CD4-positive, alpha-beta memory T cell (primary cell): ENCODE measurements around the gene CDK14. TPM values are rescaled to one million over a fixed set of nuclear protein-coding genes. Genes with fewer than 3 reads are reported as not detected.
A peak's percentile ranks its signal among the peaks of the same experiment; 100 is the strongest.

ENCODE experiments used
- CTCF ChIA-PET: fragments of 350-600 bp; sonication (Branson Sonifier 250); formaldehyde crosslinking; loops from one replicate; lab custom pipeline; 2021; ENCODE audit warnings: inconsistent platforms; ENCODE audit not compliant: partially characterized antibody; lab: Charles Lee
- POLR2A ChIA-PET: fragments of 350-600 bp; sonication (Branson Sonifier 250); formaldehyde crosslinking; loops from one replicate; lab custom pipeline; 2021; ENCODE audit not compliant: partially characterized antibody; lab: Charles Lee
- DNase-seq, 5 donors: peaks; one replicate each; pipeline versions ENCODE4 v3.0.0 to v3.0.0-alpha.2; 2020 to 2022; ENCODE audit warnings: mixed read lengths in 1 of 5
- H3K27ac ChIP-seq: one replicate; pipeline ENCODE4 v1.7.0; 2013; ENCODE audit warnings: low read depth, low read length
- H3K27me3 ChIP-seq: 2 replicates; pipeline ENCODE4 v1.7.0; 2013; ENCODE audit warnings: mild to moderate bottlenecking, low read length, moderate library complexity; ENCODE audit not compliant: insufficient read depth
- H3K36me3 ChIP-seq: 2 replicates; pipeline ENCODE4 v1.7.0; 2013; ENCODE audit warnings: mild to moderate bottlenecking, low read length, moderate library complexity; ENCODE audit not compliant: insufficient read depth
- H3K4me1 ChIP-seq: 2 replicates; pipeline ENCODE4 v1.7.0; 2013; ENCODE audit warnings: mild to moderate bottlenecking, low read length, moderate library complexity; ENCODE audit not compliant: insufficient read depth
- H3K4me3 ChIP-seq, 2 donors: one replicate each; pipeline ENCODE4 v1.7.0; 2013; ENCODE audit warnings: low read length in 2 of 2, mild to moderate bottlenecking in 1 of 2
- H3K9me3 ChIP-seq, 2 donors: one replicate each; pipeline ENCODE4 v1.7.0; 2013; ENCODE audit warnings: low read length in 2 of 2, control low read depth in 1 of 2; ENCODE audit not compliant: control insufficient read depth in 1 of 2
- H3K27ac Mint-ChIP-seq, 7 donors: one replicate each; pipeline ENCODE4 v1.8.0; 2020 to 2021; ENCODE audit warnings: mixed read lengths in 7 of 7, mild to moderate bottlenecking in 6 of 7, inconsistent platforms in 3 of 7, moderate library complexity in 3 of 7
- H3K27me3 Mint-ChIP-seq, 2 donors: one replicate each; pipeline ENCODE4 v1.8.0; 2020 to 2021; ENCODE audit warnings: mixed read lengths in 2 of 2
- H3K36me3 Mint-ChIP-seq, 2 donors: one replicate each; pipeline ENCODE4 v1.8.0; 2020 to 2021; ENCODE audit warnings: mixed read lengths in 2 of 2, inconsistent platforms in 1 of 2, mild to moderate bottlenecking in 1 of 2
- H3K4me1 Mint-ChIP-seq, 4 donors: one replicate each; pipeline ENCODE4 v1.8.0; 2020 to 2021; ENCODE audit warnings: mixed read lengths in 4 of 4, mild to moderate bottlenecking in 1 of 4
- H3K4me3 Mint-ChIP-seq, 8 donors: one replicate each; pipeline ENCODE4 v1.8.0; 2020 to 2021; ENCODE audit warnings: mixed read lengths in 8 of 8, mild to moderate bottlenecking in 7 of 8, moderate library complexity in 6 of 8, inconsistent platforms in 3 of 8
- H3K9me3 Mint-ChIP-seq, 8 donors: one replicate each; pipeline ENCODE4 v1.8.0; 2020 to 2021; ENCODE audit warnings: mixed read lengths in 8 of 8, mild to moderate bottlenecking in 5 of 8, inconsistent platforms in 3 of 8, moderate library complexity in 1 of 8
- intact Hi-C: fragments of 100-400 bp; cut with micrococcal nuclease; formaldehyde crosslinking; loops from one replicate; pipeline ENCODE4 v1.15.1; 2023
- polyA plus RNA-seq, 2 donors: library from polyadenylated mRNA; unstranded; fragments of 300-500 nt; fragmentation: Illumina TruSeq; gene quantifications; one replicate each; pipeline ENCODE4 v1.2.3, GENCODE V29; 2021
- total RNA-seq, 2 experiments: library from RNA; stranded (reverse); gene quantifications; one replicate each; pipeline ENCODE4 v1.2.3, GENCODE V29; 2021

Gene CDK14
- total and polyA plus RNA-seq, 4 experiments from 2014 or later = 0.47 to 0.81 (median 0.70) TPM; not detected in 1

GRCh38 chr7:91033574-91033973, 437.5 kb downstream of the CDK14 start:
- no peaks in the 10 kb centered on the region for H3K4me1 ChIP-seq
- H3K9me3 Mint-ChIP-seq = no peaks in the 10 kb centered on the region
- H3K36me3 Mint-ChIP-seq = no peaks in the 10 kb centered on the region
- H3K27ac ChIP-seq = no peak overlapping the region
- CTCF ChIA-PET = interaction anchor here (1.8 kb wide), 1 partner anchor 579 kb away, joined by 4 read pairs; no protein-coding TSS in a partner anchor
- H3K9me3 ChIP-seq = no peaks in the 10 kb centered on the region
- POLR2A ChIA-PET = no interaction called here
- H3K4me1 Mint-ChIP-seq = no peaks in the 10 kb centered on the region
- H3K27me3 Mint-ChIP-seq = peaks cover 0 to 1% of the 10 kb centered on the region in 2 donors
- H3K27me3 ChIP-seq = no peaks in the 10 kb centered on the region
- peak overlapping the region in 1 of 7 donors; percentile 72 for H3K27ac Mint-ChIP-seq
- no peak overlapping the region for H3K4me3 Mint-ChIP-seq
- intact Hi-C loops = loop anchor here (10.0 kb wide), 1 partner anchor 579 kb away; no protein-coding TSS in a partner anchor
- no peak overlapping the region for H3K4me3 ChIP-seq
- H3K36me3 ChIP-seq = no peaks in the 10 kb centered on the region
- DNase-seq = no peak

GRCh38 chr7:91034459-91035368, 438.6 kb downstream of the CDK14 start:
- peaks cover 0 to 1% of the 10 kb centered on the region in 2 donors for H3K27me3 Mint-ChIP-seq
- no peak for DNase-seq
- no peak overlapping the region for H3K27ac Mint-ChIP-seq
- no peaks in the 10 kb centered on the region for H3K36me3 Mint-ChIP-seq
- ChIA-PET CTCF (interaction anchor here (1.8 kb wide), 1 partner anchor 580 kb away, joined by 4 read pairs; no protein-coding TSS in a partner anchor), POLR2A (no interaction called here)
- no peak overlapping the region for H3K27ac ChIP-seq
- no peaks in the 10 kb centered on the region for H3K4me1 Mint-ChIP-seq
- intact Hi-C loops = loop anchor here (10.0 kb wide), 1 partner anchor 580 kb away; no protein-coding TSS in a partner anchor
- no peaks in the 10 kb centered on the region for H3K36me3 ChIP-seq
- no peaks in the 10 kb centered on the region for H3K27me3 ChIP-seq
- H3K4me1 ChIP-seq = no peaks in the 10 kb centered on the region
- H3K4me3 ChIP-seq = no peak overlapping the region
- H3K9me3 Mint-ChIP-seq = no peaks in the 10 kb centered on the region
- H3K4me3 Mint-ChIP-seq = no peak overlapping the region
- H3K9me3 ChIP-seq = no peaks in the 10 kb centered on the region

- no peaks in the 10 kb centered on the region for H3K9me3 ChIP-seq
- H3K36me3 ChIP-seq = no peaks in the 10 kb centered on the region
- no peaks in the 10 kb centered on the region for H3K9me3 Mint-ChIP-seq
- no peak overlapping the region for H3K4me3 ChIP-seq
- no peak overlapping the region for H3K27ac ChIP-seq
- CTCF ChIA-PET = no interaction called here
- no peaks in the 10 kb centered on the region for H3K27me3 ChIP-seq
- no peaks in the 10 kb centered on the region for H3K36me3 Mint-ChIP-seq
- H3K27ac Mint-ChIP-seq = no peak overlapping the region
- H3K4me3 Mint-ChIP-seq = peak overlapping the region in 1 of 8 donors; percentile 3
- DNase-seq = no peak
- peaks cover 0 to 3% of the 10 kb centered on the region in 2 donors for H3K27me3 Mint-ChIP-seq
- POLR2A ChIA-PET = no interaction called here
- no peaks in the 10 kb centered on the region for H3K4me1 ChIP-seq
- H3K4me1 Mint-ChIP-seq = no peaks in the 10 kb centered on the region
- intact Hi-C loops = loop anchor here (10.0 kb wide), 1 partner anchor 584 kb away; no protein-coding TSS in a partner anchor
Observed at GRCh38 chr7:91039033-91039432, 442.9 kb downstream of the CDK14 start.

GRCh38 chr7:91041141-91041540, 445.0 kb downstream of the CDK14 start:
- no peak overlapping the region for H3K27ac Mint-ChIP-seq
- peaks cover 1 to 2% of the 10 kb centered on the region in 2 donors for H3K27me3 Mint-ChIP-seq
- no peak for DNase-seq
- H3K9me3 Mint-ChIP-seq = no peaks in the 10 kb centered on the region
- intact Hi-C loops = no loop called here
- no peak overlapping the region for H3K4me3 Mint-ChIP-seq
- POLR2A ChIA-PET = no interaction called here
- CTCF ChIA-PET = no interaction called here
- no peaks in the 10 kb centered on the region for H3K27me3 ChIP-seq
- no peaks in the 10 kb centered on the region for H3K4me1 ChIP-seq
- H3K9me3 ChIP-seq = no peaks in the 10 kb centered on the region
- no peaks in the 10 kb centered on the region for H3K36me3 Mint-ChIP-seq
- H3K4me3 ChIP-seq = no peak overlapping the region
- H3K4me1 Mint-ChIP-seq = no peaks in the 10 kb centered on the region
- no peaks in the 10 kb centered on the region for H3K36me3 ChIP-seq
- no peak overlapping the region for H3K27ac ChIP-seq

- Histone ChIP-seq H3K36me3 (no peaks in the 10 kb centered on the region), H3K27me3 (no peaks in the 10 kb centered on the region), H3K27ac (no peak overlapping the region), H3K4me1 (no peaks in the 10 kb centered on the region), H3K4me3 (no peak overlapping the region), H3K9me3 (no peaks in the 10 kb centered on the region)
- ChIA-PET POLR2A (no interaction called here), CTCF (no interaction called here)
- H3K4me1 Mint-ChIP-seq = no peaks in the 10 kb centered on the region
- peaks cover 1 to 2% of the 10 kb centered on the region in 2 donors for H3K27me3 Mint-ChIP-seq
- DNase-seq = no peak
- intact Hi-C loops = no loop called here
- H3K9me3 Mint-ChIP-seq = no peaks in the 10 kb centered on the region
- no peak overlapping the region for H3K4me3 Mint-ChIP-seq
- H3K36me3 Mint-ChIP-seq = no peaks in the 10 kb centered on the region
- H3K27ac Mint-ChIP-seq = no peak overlapping the region
Observed at GRCh38 chr7:91041901-91042484, 445.9 kb downstream of the CDK14 start.

GRCh38 chr7:91043186-91043585, 447.1 kb downstream of the CDK14 start:
- Mint-ChIP-seq H3K36me3 (no peaks in the 10 kb centered on the region), H3K27me3 (peaks cover 1 to 2% of the 10 kb centered on the region in 2 donors), H3K4me3 (no peak overlapping the region), H3K9me3 (no peaks in the 10 kb centered on the region), H3K4me1 (no peaks in the 10 kb centered on the region), H3K27ac (no peak overlapping the region)
- Histone ChIP-seq H3K9me3 (no peaks in the 10 kb centered on the region), H3K27ac (no peak overlapping the region), H3K36me3 (no peaks in the 10 kb centered on the region), H3K4me1 (no peaks in the 10 kb centered on the region), H3K4me3 (no peak overlapping the region), H3K27me3 (no peaks in the 10 kb centered on the region)
- ChIA-PET CTCF (no interaction called here), POLR2A (no interaction called here)
- DNase-seq = no peak
- intact Hi-C loops = no loop called here

GRCh38 chr7:91043924-91044645, 448.0 kb downstream of the CDK14 start:
- Histone ChIP-seq H3K27me3 (no peaks in the 10 kb centered on the region), H3K36me3 (no peaks in the 10 kb centered on the region), H3K4me3 (no peak overlapping the region), H3K9me3 (no peaks in the 10 kb centered on the region), H3K27ac (no peak overlapping the region), H3K4me1 (no peaks in the 10 kb centered on the region)
- CTCF ChIA-PET = no interaction called here
- no peak for DNase-seq
- Mint-ChIP-seq H3K36me3 (no peaks in the 10 kb centered on the region), H3K4me3 (no peak overlapping the region), H3K9me3 (no peaks in the 10 kb centered on the region), H3K4me1 (no peaks in the 10 kb centered on the region), H3K27ac (no peak overlapping the region), H3K27me3 (peaks cover 1 to 2% of the 10 kb centered on the region in 2 donors)
- intact Hi-C loops = no loop called here
- POLR2A ChIA-PET = no interaction called here
